Stimulated activated CD4-positive, alpha-beta T cell treated with anti-CD3 and anti-CD28 coated beads, Interleukin-4, amount 100 ng/mL, for 48 hours (primary cell): ENCODE results near the gene ZNF804B.

Source experiments
- DNase-seq, 2 donors: peaks; one replicate each; pipeline ENCODE4 v3.0.0-alpha.2; 2020; ENCODE audit warnings: low read depth in 2 of 2

Gene ZNF804B

GRCh38 chr7:89265631-89266030, 506.1 kb downstream of the ZNF804B start:
- DNase-seq: no peak

GRCh38 chr7:89283302-89283701, 523.8 kb downstream of the ZNF804B start:
- no peak for DNase-seq

GRCh38 chr7:89308535-89308934, 549.0 kb downstream of the ZNF804B start:
- DNase-seq: no peak

GRCh38 chr7:89311886-89312285, 552.4 kb downstream of the ZNF804B start:
- no peak for DNase-seq

- DNase-seq: no peak
These were observed 553.1 kb downstream of the ZNF804B start for GRCh38 chr7:89312551-89312950.

- DNase-seq: no peak
These were observed 557.2 kb downstream of the ZNF804B start for GRCh38 chr7:89316584-89317251.

- no peak for DNase-seq
These were observed 572.5 kb downstream of the ZNF804B start for GRCh38 chr7:89332026-89332425.

GRCh38 chr7:89334797-89335196, 575.3 kb downstream of the ZNF804B start:
- DNase-seq: no peak

GRCh38 chr7:89335490-89335889, 576.0 kb downstream of the ZNF804B start:
- no peak for DNase-seq

GRCh38 chr7:89336121-89336520, 576.6 kb downstream of the ZNF804B start:
- DNase-seq: no peak

- DNase-seq: no peak
These were observed 580.2 kb downstream of the ZNF804B start for GRCh38 chr7:89339748-89340147.

GRCh38 chr7:89357121-89357520, 597.6 kb downstream of the ZNF804B start:
- no peak for DNase-seq

- no peak for DNase-seq
These were observed 617.7 kb downstream of the ZNF804B start for GRCh38 chr7:89377219-89377618.

GRCh38 chr7:89385411-89385810, 625.9 kb downstream of the ZNF804B start:
- no peak for DNase-seq
